Measurements from ENCODE around the gene ZNF681.
"Not testable (repeated sequence)": the region's sequence is repeated elsewhere in the genome, so short reads cannot be mapped to it uniquely, and the experiment has no call there.

Gene ZNF681

GRCh38 chr19:23772675-23773063 is 14.0 kb upstream of the ZNF681 start:
- no peak for DNase-seq

- DNase-seq, result no peak
Observed at GRCh38 chr19:23771761-23772674, 13.3 kb upstream of the ZNF681 start.

- no peak for DNase-seq
Observed at GRCh38 chr19:23771316-23771715, 12.6 kb upstream of the ZNF681 start.

- no peak for DNase-seq
Observed at GRCh38 chr19:23770672-23771250, 12.1 kb upstream of the ZNF681 start.

GRCh38 chr19:23769691-23770468 is 11.2 kb upstream of the ZNF681 start:
- no peak for DNase-seq

- no peak for DNase-seq
Observed at GRCh38 chr19:23766951-23767350, 8.3 kb upstream of the ZNF681 start.

GRCh38 chr19:23764781-23765180 is 6.1 kb upstream of the ZNF681 start:
- no peak for DNase-seq

GRCh38 chr19:23762884-23763711 is 4.4 kb upstream of the ZNF681 start:
- DNase-seq, result peak; percentile 88

GRCh38 chr19:23762548-23762883 is 3.8 kb upstream of the ZNF681 start:
- no peak for DNase-seq

- DNase-seq, result not testable (repeated sequence)
Observed at GRCh38 chr19:23760326-23760725, 1.6 kb upstream of the ZNF681 start.

GRCh38 chr19:23743633-23744232 is 15.0 kb downstream of the ZNF681 start:
- DNase-seq, result not testable (repeated sequence)

- not testable (repeated sequence) for DNase-seq
Observed at GRCh38 chr19:23730729-23731465, 27.8 kb downstream of the ZNF681 start.

GRCh38 chr19:23724161-23724560 is 34.5 kb downstream of the ZNF681 start:
- DNase-seq, result not testable (repeated sequence)

GRCh38 chr19:23718802-23719201 is 39.9 kb downstream of the ZNF681 start:
- no peak for DNase-seq

GRCh38 chr19:23716792-23717191 is 41.9 kb downstream of the ZNF681 start:
- DNase-seq, result no peak

GRCh38 chr19:23709347-23709746 is 49.3 kb downstream of the ZNF681 start:
- DNase-seq, result no peak

GRCh38 chr19:23706657-23707056 is 52.0 kb downstream of the ZNF681 start:
- DNase-seq, result no peak

- DNase-seq, result no peak
Observed at GRCh38 chr19:23699521-23699860, 59.2 kb downstream of the ZNF681 start.

- no peak for DNase-seq
Observed at GRCh38 chr19:23698711-23699520, 59.8 kb downstream of the ZNF681 start.

GRCh38 chr19:23692937-23693336 is 65.8 kb downstream of the ZNF681 start:
- DNase-seq, result not testable (repeated sequence)

All from activated T-cell treated with anti-CD3 and anti-CD28 coated beads, Interleukin-2, amount 50 U/mL, for 48 hours (primary cell).